H1 (cell line): ENCODE results near the gene SPAG8. TPM values are rescaled to one million over a fixed set of nuclear protein-coding genes. Genes with fewer than 3 reads are reported as not detected.

Experiments used
- KDM4A ChIP-seq: IDR thresholded peaks from one replicate; pipeline ENCODE4 v1.7.1; 2012; ENCODE audit warnings: low read depth, mild to moderate bottlenecking, moderate library complexity, low read length, inconsistent platforms; ENCODE audit not compliant: severe bottlenecking
- polyA plus RNA-seq, 7 experiments: library from polyadenylated mRNA; depleted of rRNA in 3 of 7; stranded (reverse) in 5 of 7; unstranded in 2 of 7; fragments of >200 nt in 5 of 7; fragments of 200-250 nt in 2 of 7; gene quantifications; 1 replicate in 5 of 7; 2 replicates in 1 of 7; 4 replicates in 1 of 7; pipeline versions ENCODE4 v1.2.1 to v1.2.3, GENCODE V29; 2011 to 2013; ENCODE audit warnings: missing spikeins in 2 of 7, mixed read lengths in 2 of 7
- total RNA-seq: library from RNA; stranded (reverse); fragmentation: NEBNext Ultra II Directional; extraction: Animal tissue kit (Norgen Biotek cat#: 25700); gene quantifications from 2 replicates; pipeline ENCODE4 v1.2.1, GENCODE V29; 2021

SPAG8 gene
- total and polyA plus RNA-seq, 2 of the 8 experiments (the other 6 are each of a cell fraction or from before 2014, with no cell fraction given) = 0.37 to 0.44 TPM

DNA sequence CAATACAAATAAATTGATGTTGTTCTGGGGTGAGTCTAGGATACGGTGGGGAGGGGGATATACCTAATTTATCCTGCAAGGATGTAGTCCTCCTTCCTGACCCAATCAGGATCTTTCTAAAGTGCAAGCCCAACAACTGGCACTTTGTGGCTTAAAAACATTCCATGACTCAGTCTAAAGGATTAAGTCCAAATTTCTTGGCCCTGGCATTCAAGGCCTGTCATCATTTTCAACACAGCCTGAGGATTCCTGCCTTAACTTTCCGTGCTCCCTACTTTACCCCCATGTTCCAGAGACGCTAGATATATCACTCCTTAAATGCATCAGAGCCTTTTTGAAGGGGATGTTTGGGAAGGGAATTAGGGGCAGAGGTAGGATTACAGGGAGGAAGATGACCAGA lies 15.4 kb upstream of the SPAG8 start (continued):
- no peak for TF ChIP-seq KDM4A
